ENCODE results near the gene PTEN.

The PTEN gene

DNA sequence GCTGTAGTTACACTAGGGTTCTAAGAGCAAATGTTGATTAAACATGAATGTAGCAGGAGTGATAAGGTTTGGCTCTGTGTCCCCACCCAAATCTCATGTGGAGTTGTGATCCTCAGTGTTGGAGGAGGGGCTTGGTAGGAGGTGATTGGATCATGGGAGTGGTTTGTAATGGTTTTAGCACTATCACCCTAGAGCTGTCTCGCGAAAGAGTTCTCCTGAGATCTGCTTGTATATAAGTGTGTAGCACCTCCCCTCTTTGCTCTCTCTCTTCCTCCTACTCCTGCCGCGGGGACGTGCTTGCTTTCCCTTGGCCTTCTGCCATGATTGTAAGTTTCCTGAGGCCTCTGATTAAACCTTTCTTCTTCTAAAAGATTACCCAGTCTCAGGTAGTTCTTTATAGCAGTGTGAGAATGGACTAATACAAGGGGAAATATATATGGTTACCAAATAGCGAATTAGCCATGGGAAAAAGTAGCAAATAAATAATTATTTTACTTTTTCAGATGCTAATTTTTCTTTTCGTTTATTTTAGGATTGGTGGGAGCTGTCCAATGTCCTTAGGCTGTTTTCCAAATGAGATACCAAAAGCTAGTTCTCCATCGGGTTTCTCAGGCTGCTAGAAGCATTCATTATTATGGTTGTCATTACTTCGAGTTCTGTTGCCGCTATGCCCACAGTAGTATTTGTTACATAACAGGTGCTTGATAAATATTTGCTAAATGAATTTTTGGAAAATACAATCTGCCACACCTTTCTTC is 58.7 kb downstream of the PTEN start:
- no peak for DNase-seq (ENCODE audit: low spot score)

DNA sequence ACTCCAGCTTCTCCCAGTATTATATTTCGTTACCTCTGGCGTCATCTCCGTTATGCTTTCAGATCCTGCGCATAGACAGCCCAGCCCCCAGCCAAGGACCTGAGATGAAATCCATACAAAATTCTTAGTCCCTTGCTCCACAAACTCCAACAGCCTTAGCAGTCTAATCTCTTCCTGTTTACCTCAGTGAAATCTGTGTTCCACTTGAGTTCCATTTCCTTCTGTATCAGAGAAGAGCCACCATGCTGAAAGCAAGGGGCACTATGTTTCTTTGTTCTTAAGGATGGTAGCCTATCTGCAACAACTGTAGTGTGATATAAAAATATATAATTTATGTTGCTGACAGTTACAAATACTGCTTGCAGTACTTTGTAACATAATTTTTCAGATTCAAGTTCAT is 59.8 kb downstream of the PTEN start:
- no peak for DNase-seq (ENCODE audit: low spot score)

DNA sequence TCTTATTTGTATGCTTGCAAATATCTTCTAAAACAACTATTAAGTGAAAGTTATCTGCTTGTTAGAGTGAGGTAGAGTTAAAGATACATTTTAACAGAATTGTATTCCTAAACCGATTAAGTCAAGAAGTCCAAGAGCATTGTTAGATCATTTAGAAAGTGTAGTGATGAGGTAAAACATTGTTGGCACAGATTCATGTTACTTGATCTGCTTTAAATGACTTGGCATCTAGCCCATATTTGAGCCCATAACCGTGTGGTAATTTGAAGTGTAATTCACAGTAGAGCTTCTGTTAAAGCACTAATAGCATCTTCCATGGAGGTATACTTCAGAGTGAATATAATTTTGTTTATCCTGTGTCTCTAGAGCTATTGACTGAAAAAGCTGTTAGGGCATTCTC is 62.1 kb downstream of the PTEN start:
- no peak for DNase-seq (ENCODE audit: low spot score)

DNA sequence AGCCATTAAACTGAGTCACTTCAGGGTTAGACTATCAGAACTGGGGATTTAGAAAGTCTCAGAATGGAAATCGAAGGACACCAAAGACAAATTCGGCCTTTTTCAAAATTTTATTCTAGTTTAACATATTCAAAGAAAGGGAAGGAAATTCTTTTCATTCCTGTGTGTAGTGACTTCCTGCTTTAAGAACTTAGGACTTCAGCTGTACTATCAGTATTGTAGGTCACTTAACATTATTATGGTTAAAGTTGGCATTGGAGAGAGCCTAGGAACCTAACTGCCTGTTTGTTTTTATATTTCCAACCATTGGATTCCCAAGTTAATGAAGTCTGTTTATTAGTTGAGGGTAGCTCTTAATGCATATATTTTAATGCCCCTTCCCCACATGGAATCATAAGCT is 63.7 kb downstream of the PTEN start:
- no peak for DNase-seq (ENCODE audit: low spot score)

DNA sequence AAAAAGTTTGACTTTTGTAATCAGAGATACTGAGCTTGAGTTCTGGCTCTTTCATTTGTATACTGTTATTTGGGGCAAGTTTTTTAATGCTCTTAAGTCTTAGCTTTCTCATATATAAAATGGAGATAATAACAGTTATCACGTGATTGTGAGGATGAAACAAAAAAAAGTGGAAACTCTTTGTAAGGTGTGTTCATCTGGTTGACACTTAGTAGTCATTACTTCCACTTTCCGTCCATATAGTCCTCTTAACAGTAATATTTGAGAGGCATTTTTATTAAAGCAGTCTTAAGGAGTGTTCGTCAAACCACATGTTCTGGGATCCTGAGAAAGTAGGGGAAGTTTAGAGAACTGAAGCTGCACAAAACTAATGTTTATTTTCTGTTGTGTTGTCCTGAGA is 65.6 kb downstream of the PTEN start:
- no peak for DNase-seq (ENCODE audit: low spot score)

DNA sequence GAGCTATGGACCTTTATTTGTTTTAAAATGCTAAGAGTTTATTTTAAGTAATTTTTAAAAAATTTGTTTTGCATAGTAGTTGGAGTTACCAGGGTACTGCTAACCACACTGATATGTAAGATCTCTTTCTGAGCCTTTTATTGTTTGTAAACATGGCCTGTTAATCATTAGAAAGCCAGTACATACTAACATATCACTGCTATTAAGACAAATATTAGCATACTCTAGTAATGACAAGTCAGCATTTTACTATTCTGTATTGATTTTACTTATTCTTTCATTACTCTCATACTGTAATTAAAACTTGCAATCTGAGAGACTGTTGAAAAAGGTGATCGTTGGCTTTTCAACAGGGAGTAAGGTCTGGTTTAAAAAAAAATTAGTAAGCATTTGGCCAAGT is 66.7 kb downstream of the PTEN start:
- DNase-seq (ENCODE audit: low spot score) = no peak

DNA sequence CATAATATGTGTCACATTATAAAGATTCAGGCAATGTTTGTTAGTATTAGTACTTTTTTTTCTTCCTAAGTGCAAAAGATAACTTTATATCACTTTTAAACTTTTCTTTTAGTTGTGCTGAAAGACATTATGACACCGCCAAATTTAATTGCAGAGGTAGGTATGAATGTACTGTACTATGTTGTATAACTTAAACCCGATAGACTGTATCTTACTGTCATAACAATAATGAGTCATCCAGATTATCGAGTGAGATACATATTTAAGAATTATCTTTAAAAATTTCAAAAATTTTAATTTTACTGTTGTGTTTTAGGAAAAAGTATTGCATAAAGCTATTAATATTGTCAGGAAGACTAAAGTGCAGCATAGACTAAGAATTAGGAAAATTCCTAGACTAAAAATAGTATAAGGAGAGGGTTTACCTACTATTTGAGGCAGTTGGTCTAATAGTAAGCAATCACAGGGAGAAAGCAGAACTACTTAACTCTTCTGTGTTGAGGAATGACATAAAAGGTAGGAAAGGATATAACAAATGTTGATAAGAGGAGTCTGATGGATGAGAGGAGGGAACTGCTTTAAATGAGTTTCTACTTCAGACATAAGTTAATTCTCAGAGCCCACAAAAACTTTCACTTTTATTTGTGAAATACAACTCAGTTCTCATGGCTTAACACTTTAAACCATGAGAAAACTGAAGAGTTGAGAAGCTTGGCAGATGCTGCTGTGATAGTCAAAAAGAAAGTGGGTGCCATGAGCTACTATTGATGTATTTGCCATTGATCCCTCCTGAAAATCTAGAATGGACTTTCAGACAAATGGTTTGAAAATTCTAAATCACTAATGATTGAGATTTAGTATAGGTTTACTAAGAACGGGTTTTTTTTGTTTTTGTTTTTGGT is 67.8 kb downstream of the PTEN start:
- DNase-seq (ENCODE audit: low spot score) = no peak

DNA sequence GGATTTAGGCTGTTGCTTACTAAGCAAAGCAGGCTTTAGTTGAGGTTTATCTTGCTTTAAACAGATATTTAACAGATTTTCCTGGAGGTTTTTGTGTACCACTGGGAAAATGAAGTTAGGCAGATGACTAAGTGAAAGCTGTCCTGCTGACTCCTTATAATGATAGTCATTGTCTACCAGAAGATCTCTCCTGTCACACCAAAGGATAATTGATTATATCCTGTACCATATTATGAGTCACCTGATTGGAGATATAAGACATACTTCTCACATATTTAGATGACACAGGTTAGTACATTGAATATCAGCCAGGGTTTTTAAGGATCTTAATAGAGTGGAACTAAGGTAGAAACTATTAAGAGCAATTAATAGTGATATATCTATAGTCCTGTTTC is 68.4 kb downstream of the PTEN start:
- DNase-seq (ENCODE audit: low spot score) = no peak

DNA sequence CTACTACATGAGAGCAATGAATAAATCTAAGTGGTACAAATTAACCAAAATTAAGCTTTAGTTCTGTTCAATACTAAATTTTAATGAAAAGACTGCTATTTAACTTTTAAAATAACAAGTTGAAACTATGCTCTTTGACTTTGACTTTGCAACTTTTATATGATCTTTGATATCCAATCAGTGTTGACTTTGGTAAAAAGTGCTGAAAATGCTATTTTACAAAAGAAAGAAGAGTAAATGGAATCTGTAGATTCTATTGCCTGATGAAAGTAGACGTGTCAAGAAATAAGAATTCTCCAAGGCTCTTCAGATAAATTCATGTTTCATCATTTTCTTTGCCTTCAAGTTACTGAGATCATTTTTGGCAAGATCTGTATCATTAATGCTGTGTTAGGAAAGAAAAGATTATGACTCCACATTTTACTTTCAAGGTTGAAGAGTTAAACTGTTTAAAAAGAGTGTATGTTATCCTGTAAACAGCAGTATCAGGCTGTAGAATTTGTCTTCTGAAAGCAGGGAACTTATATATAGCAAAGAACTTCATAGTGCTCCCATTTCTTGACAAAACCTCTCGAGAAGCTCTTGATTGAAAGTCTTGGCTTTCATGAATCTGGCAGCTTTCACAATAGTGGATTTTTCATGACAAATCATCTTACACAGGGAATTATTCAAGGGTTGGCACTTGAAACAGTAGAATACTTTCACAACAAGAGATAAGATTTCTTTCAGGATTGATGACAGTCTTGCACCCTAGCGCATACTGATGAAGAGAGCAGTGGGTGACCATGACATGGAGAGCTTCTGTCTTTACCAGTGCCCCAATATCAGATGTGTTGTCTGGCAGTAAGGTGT is 72.1 kb downstream of the PTEN start:
- DNase-seq (ENCODE audit: low spot score) = no peak

DNA sequence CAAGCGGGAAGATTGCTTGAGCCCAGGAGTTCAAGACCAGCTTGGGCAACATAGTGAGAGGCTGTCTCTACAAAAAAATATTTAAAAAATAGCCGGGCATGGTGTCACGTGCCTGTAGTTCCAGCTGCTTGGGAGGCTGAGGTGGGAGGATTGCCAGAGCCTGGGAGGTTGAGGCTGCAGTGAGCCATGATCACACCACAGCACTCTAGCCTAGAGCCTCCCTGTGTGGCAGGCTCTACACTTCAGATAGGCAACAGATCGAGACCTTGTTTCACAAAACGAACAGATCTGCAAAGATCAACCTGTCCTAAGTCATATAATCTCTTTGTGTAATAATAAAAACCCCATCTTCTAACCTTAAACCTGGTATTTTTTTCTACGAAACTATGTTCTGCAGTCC is 76.8 kb downstream of the PTEN start:
- no peak for DNase-seq (ENCODE audit: low spot score)

DNA sequence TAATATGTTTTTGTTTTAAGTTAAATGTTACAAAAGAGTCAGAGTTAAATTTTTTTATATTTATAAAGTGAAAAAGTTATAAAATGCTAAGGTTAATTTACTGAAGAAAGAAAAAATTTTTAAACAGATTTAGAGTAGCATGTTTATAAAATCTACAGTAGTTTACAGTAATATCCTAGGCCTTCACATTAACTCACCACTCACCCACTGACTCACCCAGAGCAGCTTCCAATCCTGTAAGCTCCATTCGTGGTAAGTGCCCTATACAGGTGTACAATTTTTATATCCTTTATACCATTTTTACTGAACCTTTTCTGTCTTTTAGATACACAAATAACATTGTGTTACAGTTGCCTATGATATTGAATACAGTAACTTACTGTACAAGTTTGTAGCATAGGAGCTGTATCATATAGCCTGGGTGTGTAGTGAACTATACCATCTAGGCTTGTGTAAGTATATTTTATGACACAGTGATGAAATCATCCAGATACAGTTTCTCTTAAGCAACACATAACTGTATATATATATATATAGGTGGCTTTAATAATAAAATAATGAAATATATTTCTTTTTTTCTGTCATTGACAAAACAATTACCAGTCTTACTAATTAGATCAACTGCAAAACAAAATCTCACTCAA is 79.6 kb downstream of the PTEN start:
- DNase-seq (ENCODE audit: low spot score) = no peak

DNA sequence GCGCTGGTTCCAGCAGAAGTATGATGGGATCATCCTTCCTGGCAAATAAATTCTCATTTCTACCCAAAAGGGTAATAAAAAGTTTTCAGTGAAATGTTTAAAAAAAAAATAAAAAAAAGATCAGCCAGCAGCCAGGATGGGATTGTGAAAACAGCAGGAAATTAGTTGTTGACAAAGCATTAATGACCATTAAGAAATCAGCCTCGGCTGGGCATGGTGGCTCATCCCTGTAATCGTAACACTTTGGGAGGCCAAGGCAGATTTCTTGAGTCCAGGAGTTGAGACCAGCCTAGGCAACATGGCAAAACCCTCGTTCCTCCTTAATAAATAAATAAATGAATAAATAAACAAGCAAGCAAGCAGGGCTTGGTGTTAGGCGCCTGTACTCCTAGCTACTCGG is 82.6 kb downstream of the PTEN start:
- DNase-seq (ENCODE audit: low spot score) = no peak

DNA sequence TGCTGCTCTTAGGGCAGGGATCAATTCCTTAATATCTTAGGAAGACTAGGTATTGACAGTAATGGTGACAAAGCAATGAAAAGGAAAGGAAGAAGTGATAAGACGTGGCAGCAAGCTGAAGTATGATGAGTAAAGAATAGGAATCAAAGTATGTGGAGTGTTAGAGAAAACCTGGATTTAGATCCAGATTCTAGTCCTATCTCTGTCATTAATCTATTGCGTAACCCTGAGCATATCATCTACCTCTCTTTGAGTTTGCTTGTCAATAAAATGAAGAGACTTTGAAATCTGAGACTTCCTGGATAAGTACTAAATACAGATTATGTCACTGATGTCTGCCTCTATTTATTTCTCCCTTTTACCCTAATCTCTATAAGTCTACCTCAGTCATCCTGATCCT is 89.2 kb downstream of the PTEN start:
- DNase-seq (ENCODE audit: low spot score) = no peak

DNA sequence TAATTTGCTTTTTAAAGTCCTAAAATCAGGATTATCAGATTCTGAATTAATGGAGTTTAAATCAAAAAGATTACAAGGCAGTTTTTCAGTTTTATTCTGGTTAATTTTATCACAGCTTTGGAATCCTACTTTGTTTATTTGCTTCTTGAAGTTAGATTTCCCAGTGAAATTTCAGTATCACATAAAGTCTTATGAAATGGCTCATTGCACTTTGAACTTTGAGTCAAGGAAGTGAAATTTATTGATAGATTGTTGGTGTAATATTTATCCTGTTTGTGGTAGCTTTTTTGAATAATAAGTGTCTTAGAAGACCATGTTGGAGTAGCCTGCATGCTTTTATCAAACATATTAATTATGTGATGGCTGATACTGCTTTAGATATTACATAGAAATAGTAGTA is 92.6 kb downstream of the PTEN start:
- no peak for DNase-seq (ENCODE audit: low spot score)

DNA sequence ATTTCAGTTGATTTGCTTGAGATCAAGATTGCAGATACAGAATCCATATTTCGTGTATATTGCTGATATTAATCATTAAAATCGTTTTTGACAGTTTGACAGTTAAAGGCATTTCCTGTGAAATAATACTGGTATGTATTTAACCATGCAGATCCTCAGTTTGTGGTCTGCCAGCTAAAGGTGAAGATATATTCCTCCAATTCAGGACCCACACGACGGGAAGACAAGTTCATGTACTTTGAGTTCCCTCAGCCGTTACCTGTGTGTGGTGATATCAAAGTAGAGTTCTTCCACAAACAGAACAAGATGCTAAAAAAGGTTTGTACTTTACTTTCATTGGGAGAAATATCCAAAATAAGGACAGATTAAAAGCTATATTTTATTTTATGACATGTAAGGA is 94.3 kb downstream of the PTEN start:
- no peak for DNase-seq (ENCODE audit: low spot score)

DNA sequence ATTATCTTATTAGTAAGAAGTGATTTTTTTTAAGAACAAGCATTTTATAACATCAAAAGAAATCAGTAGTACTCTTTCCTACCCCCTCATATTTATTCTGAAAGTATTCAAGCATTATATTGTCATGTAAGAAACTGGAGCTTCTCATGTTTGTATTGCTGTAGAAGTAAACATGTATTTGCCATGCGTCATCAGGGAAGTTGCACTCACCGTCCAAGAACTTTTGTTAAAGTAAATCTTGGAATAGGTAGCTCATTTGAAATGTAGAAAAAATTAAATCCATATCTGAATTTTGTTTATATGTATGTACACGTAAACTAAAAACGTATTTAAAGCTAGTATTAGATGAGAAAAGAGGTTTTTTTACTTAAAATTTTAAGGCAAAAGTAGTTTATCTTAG is 96.8 kb downstream of the PTEN start:
- no peak for DNase-seq (ENCODE audit: low spot score)

DNA sequence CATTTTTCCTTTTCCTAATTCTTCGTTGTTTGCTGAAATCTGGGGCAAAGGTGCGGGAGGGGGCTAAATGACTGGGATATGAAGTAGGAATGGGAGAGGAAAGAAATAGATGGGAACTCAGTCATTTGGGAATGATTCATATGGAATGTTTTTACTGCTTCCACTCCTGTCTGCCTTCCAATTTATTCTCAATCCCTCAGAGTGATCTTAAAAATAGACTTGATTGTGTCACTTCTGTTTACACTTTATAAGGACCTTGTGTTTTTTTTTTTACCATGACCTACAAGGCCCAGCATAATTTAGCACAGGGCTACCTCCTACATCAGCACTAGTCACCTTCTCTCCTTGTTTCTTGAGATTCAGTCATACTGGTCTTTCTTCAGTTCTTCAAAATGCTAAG is 97.9 kb downstream of the PTEN start:
- DNase-seq (ENCODE audit: low spot score) = peak; percentile 43

DNA sequence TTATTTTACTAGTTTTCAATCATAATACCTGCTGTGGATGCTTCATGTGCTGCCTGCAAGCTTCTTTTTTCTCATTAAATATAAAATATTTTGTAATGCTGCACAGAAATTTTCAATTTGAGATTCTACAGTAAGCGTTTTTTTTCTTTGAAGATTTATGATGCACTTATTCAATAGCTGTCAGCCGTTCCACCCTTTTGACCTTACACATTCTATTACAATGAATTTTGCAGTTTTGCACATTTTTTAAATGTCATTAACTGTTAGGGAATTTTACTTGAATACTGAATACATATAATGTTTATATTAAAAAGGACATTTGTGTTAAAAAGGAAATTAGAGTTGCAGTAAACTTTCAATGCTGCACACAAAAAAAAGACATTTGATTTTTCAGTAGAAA is 103.0 kb downstream of the PTEN start:
- DNase-seq (ENCODE audit: low spot score) = no peak

DNA sequence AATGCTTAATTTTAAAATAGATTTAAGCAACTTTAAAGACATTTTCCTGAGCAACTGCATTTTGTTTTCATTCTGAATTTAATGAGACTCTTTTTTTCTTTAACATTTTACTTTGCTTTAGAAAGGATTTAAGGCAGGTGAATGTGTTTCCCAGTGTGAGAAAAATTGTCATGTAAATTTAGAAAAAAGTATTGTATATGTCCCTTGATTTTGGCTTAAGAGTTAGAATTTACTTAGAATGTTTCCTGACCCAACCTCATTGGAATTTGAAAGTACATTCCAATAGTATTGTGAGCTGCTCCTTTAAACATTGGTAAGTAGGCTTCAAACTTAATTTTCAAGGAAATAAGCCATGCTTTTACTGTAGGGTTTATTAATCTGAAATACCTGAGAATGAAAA is 110.2 kb downstream of the PTEN start:
- no peak for DNase-seq (ENCODE audit: low spot score)

DNA sequence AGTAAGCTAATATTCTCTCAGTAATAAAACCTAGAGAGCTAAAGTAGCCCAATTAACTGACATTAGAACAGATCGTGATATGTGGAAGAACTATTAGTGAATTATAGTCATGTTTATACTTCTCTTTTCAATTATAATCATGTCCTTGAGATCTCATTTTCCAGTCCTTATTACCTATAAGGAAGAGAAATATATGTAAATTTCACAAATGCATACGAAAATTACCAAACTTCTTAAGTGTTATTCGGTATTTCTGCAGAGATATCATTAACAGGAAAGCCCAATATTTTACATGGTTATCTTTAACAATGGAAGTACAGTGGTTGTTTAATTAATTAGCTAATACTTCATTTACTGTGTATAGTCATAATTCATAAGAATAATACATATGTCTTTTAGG is 110.7 kb downstream of the PTEN start:
- DNase-seq (ENCODE audit: low spot score) = no peak

DNA sequence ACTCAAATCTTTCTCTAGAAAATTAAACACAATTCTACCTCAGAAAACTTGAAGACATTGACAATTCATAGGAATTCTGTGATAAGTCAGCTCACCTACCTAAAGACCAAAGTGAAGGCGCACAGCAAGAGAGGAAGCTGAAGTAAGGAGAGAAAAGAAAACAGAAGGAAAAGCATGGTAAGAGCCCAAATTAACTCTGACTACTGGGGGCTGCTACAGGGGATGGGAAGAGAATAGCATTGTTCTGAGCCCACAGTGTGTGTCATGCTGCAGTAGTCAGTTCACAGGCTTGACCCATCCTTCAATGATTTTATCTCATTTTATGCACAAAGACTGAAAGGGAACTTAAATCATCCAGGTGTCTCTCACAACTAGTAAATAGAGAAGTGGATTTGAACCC is 111.3 kb downstream of the PTEN start:
- DNase-seq (ENCODE audit: low spot score) = no peak

DNA sequence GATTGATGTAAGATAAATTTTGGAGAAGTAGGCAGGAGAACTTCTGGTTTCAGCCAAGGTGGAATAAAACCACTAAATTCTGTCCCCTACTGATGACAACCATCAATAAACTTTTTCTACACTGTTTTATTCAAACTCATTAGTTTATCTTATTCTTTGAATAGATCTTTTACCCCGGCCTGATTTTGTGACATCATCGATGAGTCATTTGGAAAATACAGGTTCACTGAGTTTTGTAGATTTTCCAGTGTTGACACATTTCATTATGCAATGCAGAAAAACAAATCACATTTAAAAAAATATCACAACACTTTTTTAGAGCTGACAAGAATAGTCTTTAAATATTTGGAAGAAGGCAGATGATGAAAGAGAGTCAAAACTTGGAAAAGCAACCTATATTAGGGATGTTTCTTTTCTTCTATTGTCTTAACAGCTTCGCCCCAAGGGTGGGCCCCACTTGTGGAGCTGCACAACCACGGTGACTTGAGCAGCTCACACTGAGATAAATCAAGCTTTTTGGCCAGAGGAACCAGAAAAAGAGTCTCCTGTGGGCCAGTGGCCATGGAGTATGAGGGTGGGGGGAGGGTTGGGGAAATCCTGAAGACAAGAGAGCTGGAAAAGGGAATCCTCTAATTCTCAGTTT is 112.8 kb downstream of the PTEN start:
- no peak for DNase-seq (ENCODE audit: low spot score)

All from LoVo (cell line).